Esophagus squamous epithelium (tissue), 5 donors: ENCODE measurements around the gene RAB30. TPM values are rescaled to one million over a fixed set of nuclear protein-coding genes. Genes with fewer than 3 reads are reported as not detected.

Source experiments
- DNase-seq: peaks from one replicate; lab custom pipeline; 2025; lab: John Stamatoyannopoulos, UW
- H3K27ac ChIP-seq, 4 donors: fragments of 200-600 bp; sonication (generic); one replicate each; pipeline ENCODE4 v1.5.1; 2016 to 2019; ENCODE audit warnings: mild to moderate bottlenecking in 1 of 4
- H3K27me3 ChIP-seq, 4 donors: fragments of 200-600 bp; sonication (generic); 1 replicate in 3 of 4; 2 replicates in 1 of 4; pipeline versions ENCODE4 v1.5.1 to v1.6.0; 2017 to 2021; ENCODE audit warnings: antibody characterized with exemption in 1 of 4
- H3K36me3 ChIP-seq, 3 donors: fragments of 200-600 bp; sonication (generic); one replicate each; pipeline ENCODE4 v1.5.1; 2016 to 2019
- H3K4me1 ChIP-seq, 3 donors: fragments of 200-600 bp; sonication (generic); one replicate each; pipeline ENCODE4 v1.5.1; 2017 to 2019
- H3K4me3 ChIP-seq, 4 donors: fragments of 200-600 bp; sonication (generic); 1 replicate in 3 of 4; 2 replicates in 1 of 4; pipeline ENCODE4 v1.5.1; 2016 to 2019; ENCODE audit warnings: mild to moderate bottlenecking in 2 of 4, moderate library complexity in 1 of 4
- H3K9me3 ChIP-seq, 3 donors: fragments of 200-600 bp; sonication (generic); one replicate each; pipeline ENCODE4 v1.5.1; 2016 to 2019
- POLR2A ChIP-seq, 4 donors: fragments of 450-650 bp; IDR thresholded peaks; one replicate each; pipeline ENCODE4 v1.6.1; 2017; ENCODE audit warnings: antibody characterized with exemption in 4 of 4, mild to moderate bottlenecking in 4 of 4, moderate library complexity in 3 of 4
- WGBS, 2 donors: methylation state at CpG; one replicate each; pipeline ENCODE4 v1.1.5; 2018; 5-methylcytosine and 5-hydroxymethylcytosine counted together
- intact Hi-C: fragments of 100-400 bp; cut with DNase I; formaldehyde crosslinking; loops from one replicate; pipeline ENCODE4 v1.15.0; 2022
- total RNA-seq, 4 donors: library from RNA; depleted of rRNA; stranded (reverse); fragments of >200 nt; gene quantifications; one replicate each; pipeline ENCODE4 v1.1.0, GENCODE V29; 2016
- TF ChIP-seq, protein P1 (sequence below), 6 experiments: fragments of 450-650 bp in 4 of 6; fragments of 200-600 bp in 2 of 6; sonication (generic) in 2 of 6; IDR thresholded peaks; one replicate each; pipeline ENCODE4 v1.5.1; 2016 to 2019; ENCODE audit warnings: antibody characterized with exemption in 6 of 6, mild to moderate bottlenecking in 4 of 6, moderate library complexity in 4 of 6
- donor health status: DM: yes; HTN: yes; CAD: no.

RAB30 gene
- total RNA-seq, 4 donors from 2014 or later, result 2.2 to 8.7 (median 6.0) TPM

DNA sequence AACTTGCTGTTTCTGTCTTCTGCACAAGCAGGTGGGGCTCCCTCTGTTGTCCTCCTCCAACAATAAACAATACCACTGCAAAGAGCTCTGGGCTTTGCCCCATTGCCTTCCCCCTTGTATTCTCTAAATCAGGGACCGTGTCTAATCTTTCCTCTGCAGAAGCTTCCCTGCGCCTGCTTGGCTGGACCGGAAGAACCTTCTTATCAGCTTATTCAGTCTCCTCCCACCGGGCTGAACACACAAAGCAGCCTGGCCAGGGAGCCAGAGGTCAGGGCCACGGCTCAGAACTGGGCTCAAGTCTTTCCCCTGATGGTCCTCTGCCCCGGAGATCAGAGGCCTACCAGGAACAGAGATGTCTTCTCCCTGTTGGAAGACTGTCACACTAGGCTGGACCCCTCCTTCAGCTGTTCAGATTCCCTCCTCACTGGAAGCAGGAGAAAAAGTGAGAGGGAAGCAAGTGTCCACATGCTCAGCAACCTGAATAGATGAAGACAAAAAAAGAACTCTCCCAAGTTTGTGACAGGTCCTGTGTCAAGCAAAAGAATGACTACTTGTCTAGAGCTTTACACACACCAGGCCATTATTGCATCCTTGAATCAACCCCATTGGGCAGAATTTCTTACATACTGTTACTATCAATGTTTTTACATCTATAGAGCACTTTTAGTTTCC lies 63.7 kb downstream of the RAB30 start:
- intact Hi-C loops, result no loop called here
- no peaks in the 10 kb centered on the region for H3K36me3 ChIP-seq
- 9 to 29% methylated on average over 3 to 4 of the region's 6 CpGs for WGBS, 2 donors
- H3K27me3 ChIP-seq, result no peaks in the 10 kb centered on the region
- DNase-seq, result no peak
- peak overlapping the region in 3 of 4 donors; percentile 34 to 46 (median 41) for H3K27ac ChIP-seq
- TF ChIP-seq POLR2A (IDR thresholded peaks at IDR 0.05), result no peak
- TF ChIP-seq, protein P1, sequence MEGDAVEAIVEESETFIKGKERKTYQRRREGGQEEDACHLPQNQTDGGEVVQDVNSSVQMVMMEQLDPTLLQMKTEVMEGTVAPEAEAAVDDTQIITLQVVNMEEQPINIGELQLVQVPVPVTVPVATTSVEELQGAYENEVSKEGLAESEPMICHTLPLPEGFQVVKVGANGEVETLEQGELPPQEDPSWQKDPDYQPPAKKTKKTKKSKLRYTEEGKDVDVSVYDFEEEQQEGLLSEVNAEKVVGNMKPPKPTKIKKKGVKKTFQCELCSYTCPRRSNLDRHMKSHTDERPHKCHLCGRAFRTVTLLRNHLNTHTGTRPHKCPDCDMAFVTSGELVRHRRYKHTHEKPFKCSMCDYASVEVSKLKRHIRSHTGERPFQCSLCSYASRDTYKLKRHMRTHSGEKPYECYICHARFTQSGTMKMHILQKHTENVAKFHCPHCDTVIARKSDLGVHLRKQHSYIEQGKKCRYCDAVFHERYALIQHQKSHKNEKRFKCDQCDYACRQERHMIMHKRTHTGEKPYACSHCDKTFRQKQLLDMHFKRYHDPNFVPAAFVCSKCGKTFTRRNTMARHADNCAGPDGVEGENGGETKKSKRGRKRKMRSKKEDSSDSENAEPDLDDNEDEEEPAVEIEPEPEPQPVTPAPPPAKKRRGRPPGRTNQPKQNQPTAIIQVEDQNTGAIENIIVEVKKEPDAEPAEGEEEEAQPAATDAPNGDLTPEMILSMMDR (IDR thresholded peaks at IDR 0.05), result no peak
- no peaks in the 10 kb centered on the region for H3K9me3 ChIP-seq
- H3K4me1 ChIP-seq, result peaks cover 7 to 44% (median 21%) of the 10 kb centered on the region in 3 donors
- no peak overlapping the region for H3K4me3 ChIP-seq

DNA sequence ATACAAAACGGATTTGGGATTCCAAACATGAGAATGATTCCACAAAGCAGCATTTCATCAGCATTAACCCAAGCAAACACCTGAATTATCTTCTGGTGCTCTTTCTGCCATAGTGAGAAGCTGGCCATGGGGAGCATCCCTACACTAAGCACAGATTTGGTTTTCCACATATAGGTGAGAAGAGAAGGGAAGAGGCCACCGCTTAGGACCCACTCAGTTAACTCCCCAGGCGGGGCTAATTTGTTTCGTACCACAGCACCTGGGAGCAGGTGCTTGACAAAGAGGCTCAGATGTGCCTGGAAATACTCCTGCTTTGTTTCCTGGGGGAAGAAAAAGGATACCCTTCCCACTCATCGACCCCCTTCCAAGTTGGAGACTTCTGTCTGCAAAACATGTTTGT lies 64.2 kb downstream of the RAB30 start:
- Histone ChIP-seq H3K27me3 (no peaks in the 10 kb centered on the region), H3K9me3 (no peaks in the 10 kb centered on the region), H3K4me1 (peaks cover 7 to 39% (median 21%) of the 10 kb centered on the region in 3 donors), H3K4me3 (no peak overlapping the region), H3K36me3 (no peaks in the 10 kb centered on the region), H3K27ac (peak overlapping the region in 2 of 4 donors; percentile 34 to 41)
- TF ChIP-seq, protein P1 (IDR thresholded peaks at IDR 0.05), result no peak
- TF ChIP-seq POLR2A (IDR thresholded peaks at IDR 0.05), result no peak
- intact Hi-C loops, result no loop called here
- DNase-seq, result no peak
- 72 to 78% methylated on average over 5 of the region's 5 CpGs for WGBS, 2 donors

DNA sequence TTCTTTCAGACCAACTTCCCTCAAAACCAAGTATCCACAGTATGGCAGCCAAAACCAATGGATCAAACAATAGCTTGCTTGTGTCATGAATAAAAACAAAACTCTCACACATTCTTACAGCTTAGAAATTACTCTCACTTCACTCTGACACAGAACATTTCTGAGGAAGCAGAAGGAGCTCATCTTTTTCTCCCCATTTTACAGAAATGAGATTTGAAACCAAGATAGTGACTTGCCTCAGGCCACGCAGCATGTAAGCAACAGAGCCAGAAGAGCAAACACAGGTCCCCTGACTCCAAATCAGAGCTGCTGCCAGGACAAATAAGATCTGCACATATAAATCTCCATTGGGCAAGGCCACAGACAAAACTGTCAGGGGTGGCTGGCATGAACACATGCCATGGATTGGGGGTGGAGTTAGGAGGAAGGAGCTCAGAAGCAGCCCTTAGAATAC lies 64.8 kb downstream of the RAB30 start:
- no peak for TF ChIP-seq POLR2A (IDR thresholded peaks at IDR 0.05)
- no peaks in the 10 kb centered on the region for H3K9me3 ChIP-seq
- no peaks in the 10 kb centered on the region for H3K27me3 ChIP-seq
- intact Hi-C loops, result no loop called here
- no peak for DNase-seq
- H3K36me3 ChIP-seq, result no peaks in the 10 kb centered on the region
- no peak overlapping the region for H3K4me3 ChIP-seq
- H3K4me1 ChIP-seq, result peaks cover 7 to 33% (median 18%) of the 10 kb centered on the region in 3 donors
- WGBS, 2 donors, result 40 to 50% methylated on average over 1 of the region's 1 CpG
- peak overlapping the region in 1 of 4 donors; percentile 21 for H3K27ac ChIP-seq

DNA sequence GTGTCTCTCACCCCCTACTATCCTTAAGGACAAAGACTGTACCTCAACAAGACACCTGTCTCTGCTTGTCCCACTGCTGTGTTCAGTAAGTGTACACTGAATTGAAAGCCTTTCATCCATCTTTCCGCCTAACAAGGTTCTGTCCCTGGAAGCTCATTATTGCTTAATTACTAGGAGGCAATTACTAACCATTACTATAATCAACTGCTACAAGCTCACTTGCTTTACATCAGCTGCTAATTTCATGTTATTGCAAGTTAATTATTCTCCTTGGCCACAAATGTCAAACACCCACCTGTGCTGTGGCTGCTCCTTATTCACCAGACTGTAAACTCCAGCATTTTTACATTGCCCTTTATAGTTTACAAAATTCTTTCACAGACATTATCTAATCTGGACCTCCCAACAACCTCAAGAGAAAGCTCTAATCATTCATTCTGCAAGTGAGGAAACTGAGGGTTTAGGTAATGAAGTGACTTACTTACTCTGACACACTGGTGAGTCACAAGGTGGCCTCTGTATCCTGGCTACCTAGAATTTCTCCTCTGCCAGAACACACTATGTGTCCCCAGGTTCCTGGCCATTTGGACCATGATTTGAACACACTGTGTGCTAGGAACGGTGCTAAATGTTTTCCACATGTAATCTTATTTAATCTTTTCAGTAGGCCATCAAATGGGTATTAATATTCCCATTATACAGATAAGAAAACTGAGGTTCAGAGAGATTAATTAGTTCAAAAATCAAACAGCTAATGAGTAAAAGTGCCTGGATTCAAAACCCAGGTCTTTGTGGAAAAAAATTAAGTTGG lies 66.7 kb downstream of the RAB30 start:
- Histone ChIP-seq H3K27me3 (no peaks in the 10 kb centered on the region), H3K9me3 (no peaks in the 10 kb centered on the region), H3K36me3 (no peaks in the 10 kb centered on the region), H3K4me1 (peaks cover 7 to 34% (median 13%) of the 10 kb centered on the region in 3 donors), H3K27ac (no peak overlapping the region), H3K4me3 (no peak overlapping the region)
- no peak for DNase-seq
- WGBS, 2 donors, result 62 to 80% methylated on average over 2 of the region's 2 CpGs
- intact Hi-C loops, result no loop called here
- TF ChIP-seq POLR2A (IDR thresholded peaks at IDR 0.05), result no peak
- TF ChIP-seq, protein P1 (IDR thresholded peaks at IDR 0.05), result no peak

DNA sequence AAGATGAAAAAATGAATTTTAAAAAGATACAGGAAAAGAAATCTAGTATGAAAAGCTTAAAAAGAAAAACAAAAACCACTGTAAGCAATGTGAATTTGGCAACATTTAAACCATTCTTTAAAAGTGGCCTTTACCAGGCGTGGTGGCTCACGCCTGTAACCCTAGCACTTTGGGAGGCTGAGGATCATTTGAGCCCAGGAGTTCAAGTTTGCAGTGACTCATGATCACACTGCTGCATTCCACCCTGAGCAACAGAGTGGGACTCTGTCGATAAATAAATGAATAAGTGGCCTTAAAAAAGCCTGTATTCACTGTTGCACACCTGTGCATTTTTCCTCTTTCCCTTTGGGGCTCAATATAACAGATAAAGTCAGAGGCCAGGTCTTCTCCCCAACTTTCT lies 69.2 kb downstream of the RAB30 start:
- peaks cover 1 to 38% (median 13%) of the 10 kb centered on the region in 3 donors for H3K4me1 ChIP-seq
- DNase-seq, result no peak
- no peak overlapping the region for H3K4me3 ChIP-seq
- no peaks in the 10 kb centered on the region for H3K9me3 ChIP-seq
- no peaks in the 10 kb centered on the region for H3K36me3 ChIP-seq
- TF ChIP-seq POLR2A (IDR thresholded peaks at IDR 0.05), result no peak
- TF ChIP-seq, protein P1 (IDR thresholded peaks at IDR 0.05), result no peak
- H3K27ac ChIP-seq, result no peak overlapping the region
- WGBS, 2 donors, result 84 to 85% methylated on average over 3 of the region's 3 CpGs
- H3K27me3 ChIP-seq, result no peaks in the 10 kb centered on the region
- intact Hi-C loops, result no loop called here
